ENCODE measurements around the gene CCDC194. TPM values are rescaled to one million over a fixed set of nuclear protein-coding genes. Genes with fewer than 3 reads are reported as not detected.

The CCDC194 gene
- total RNA-seq, 6 donors from 2014 or later = 0.83 to 2.2 (median 2.1) TPM; not detected in 3

DNA sequence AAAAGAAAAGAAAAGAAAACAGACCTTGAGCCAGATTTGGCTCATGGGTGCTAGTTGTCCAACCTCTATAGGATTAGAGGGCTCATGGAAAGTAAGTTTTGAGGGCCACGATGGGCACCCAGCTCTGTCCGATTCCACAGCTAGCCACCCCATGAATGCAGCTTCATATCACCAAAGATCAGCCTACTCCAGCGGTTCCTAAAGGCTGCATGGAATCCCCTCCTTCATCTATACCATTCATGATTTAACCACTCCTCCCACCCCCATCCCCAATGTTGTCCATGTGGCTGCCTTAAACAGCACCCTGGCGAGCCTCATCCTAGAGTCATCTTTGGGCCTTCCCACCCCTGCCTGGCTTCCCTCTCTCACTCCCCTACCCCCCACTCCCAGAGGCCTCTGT, 27.9 kb upstream of the CCDC194 start:
- no peak for TF ChIP-seq POLR2A (IDR thresholded peaks at IDR 0.05)
- no peak for TF ChIP-seq EP300 (IDR thresholded peaks at IDR 0.05)
- Histone ChIP-seq H3K4me1 (peaks cover 5 to 25% (median 11%) of the 10 kb centered on the region in 4 donors), H3K9me3 (no peaks in the 10 kb centered on the region), H3K27ac (no peak overlapping the region), H3K27me3 (no peaks in the 10 kb centered on the region), H3K36me3 (peaks cover 0 to 13% (median 8%) of the 10 kb centered on the region in 4 donors), H3K4me3 (no peak overlapping the region)
- DNase-seq = no peak
- WGBS, 2 donors = 95 to 100% methylated on average over 4 of the region's 4 CpGs
- ATAC-seq (ENCODE audit: low FRiP score in 2 of 2) = no peak

DNA sequence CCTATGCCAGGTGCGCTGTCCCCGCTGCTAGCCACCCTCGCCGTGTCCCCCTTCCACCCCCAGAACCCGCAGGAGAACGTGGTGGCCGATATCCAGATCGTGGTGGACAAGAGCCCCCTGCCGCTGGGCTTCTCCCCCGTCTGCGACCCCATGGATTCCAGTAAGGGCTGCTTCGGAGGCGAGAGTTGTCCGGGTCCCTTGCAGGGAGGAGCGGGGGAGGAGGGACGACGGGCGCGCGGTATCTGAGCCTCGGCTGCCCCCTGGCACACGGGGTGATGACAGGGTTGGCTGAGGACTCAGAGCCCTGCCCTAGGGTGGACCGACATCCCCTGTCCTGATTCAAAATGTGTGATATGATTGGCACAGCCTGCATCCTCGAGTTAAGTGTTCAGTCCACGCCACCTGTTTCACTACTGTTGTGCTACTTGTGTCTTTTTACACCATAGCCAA, 26.5 kb upstream of the CCDC194 start:
- peak overlapping the region; percentile 83 to 93 (median 90) for H3K4me3 ChIP-seq
- peaks cover 0 to 13% (median 8%) of the 10 kb centered on the region in 4 donors for H3K36me3 ChIP-seq
- TF ChIP-seq POLR2A (IDR thresholded peaks at IDR 0.05) (no peak), EP300 (IDR thresholded peaks at IDR 0.05) (no peak), POLR2AphosphoS5 (IDR thresholded peaks at IDR 0.05) (peak in 1 of 2 donors; percentile 29)
- TF ChIP-seq, protein P1, sequence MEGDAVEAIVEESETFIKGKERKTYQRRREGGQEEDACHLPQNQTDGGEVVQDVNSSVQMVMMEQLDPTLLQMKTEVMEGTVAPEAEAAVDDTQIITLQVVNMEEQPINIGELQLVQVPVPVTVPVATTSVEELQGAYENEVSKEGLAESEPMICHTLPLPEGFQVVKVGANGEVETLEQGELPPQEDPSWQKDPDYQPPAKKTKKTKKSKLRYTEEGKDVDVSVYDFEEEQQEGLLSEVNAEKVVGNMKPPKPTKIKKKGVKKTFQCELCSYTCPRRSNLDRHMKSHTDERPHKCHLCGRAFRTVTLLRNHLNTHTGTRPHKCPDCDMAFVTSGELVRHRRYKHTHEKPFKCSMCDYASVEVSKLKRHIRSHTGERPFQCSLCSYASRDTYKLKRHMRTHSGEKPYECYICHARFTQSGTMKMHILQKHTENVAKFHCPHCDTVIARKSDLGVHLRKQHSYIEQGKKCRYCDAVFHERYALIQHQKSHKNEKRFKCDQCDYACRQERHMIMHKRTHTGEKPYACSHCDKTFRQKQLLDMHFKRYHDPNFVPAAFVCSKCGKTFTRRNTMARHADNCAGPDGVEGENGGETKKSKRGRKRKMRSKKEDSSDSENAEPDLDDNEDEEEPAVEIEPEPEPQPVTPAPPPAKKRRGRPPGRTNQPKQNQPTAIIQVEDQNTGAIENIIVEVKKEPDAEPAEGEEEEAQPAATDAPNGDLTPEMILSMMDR (IDR thresholded peaks at IDR 0.05) = peak in 3 of 6 experiments; percentile 10 to 47 (median 30)
- no peaks in the 10 kb centered on the region for H3K27me3 ChIP-seq
- ATAC-seq (ENCODE audit: low FRiP score in 2 of 2) (peak; percentile 37 to 54), DNase-seq (peak; percentile 44 to 82)
- peak overlapping the region; percentile 68 to 93 (median 78) for H3K27ac ChIP-seq
- WGBS, 2 donors = 8 to 45% methylated on average over 2 to 12 of the region's 25 CpGs
- no peaks in the 10 kb centered on the region for H3K9me3 ChIP-seq
- peaks cover 5 to 25% (median 11%) of the 10 kb centered on the region in 4 donors for H3K4me1 ChIP-seq

DNA sequence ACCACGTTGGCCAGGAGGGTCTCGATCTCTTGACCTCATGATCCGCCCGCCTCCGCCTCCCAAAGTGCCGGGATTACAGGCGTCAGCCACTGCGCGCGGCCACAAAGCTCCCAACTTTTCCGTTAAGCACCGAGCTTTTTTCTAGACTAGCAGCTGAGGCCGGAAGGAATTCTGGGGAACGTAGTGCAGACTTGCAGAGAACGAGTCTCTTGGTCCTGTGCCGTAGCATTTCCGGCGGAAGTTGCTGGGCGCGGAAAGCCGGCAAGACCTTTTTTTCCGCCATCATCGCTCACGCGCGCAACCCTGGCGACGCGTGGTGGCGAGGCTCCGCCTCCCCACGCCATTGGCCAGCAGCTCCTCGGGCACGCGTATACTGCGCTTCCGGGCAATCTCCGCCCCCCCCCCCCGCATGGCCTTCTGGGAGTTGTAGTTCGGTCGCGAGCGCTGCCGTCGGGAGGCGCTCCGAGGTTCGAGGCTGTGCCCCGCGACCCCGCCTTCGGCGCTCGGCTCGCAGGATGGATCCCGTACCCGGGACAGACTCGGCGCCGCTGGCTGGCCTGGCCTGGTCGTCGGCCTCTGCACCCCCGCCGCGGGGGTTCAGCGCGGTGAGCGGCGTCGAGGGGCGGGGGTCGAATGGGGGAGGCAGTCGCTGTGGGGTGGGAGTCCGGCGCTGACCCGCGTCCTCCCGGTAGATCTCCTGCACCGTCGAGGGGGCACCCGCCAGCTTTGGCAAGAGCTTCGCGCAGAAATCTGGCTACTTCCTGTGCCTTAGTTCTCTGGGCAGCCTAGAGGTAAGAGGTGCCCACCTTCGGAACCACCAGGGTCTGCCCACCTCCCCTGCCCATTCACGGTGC, 25.9 kb upstream of the CCDC194 start, which contains the start of gene MVB12A:
MVB12A (plus strand) TSS at position 427 of the 854 bp plus-strand sequence; CDS start at position 516, 89 bp downstream.
- no peaks in the 10 kb centered on the region for H3K9me3 ChIP-seq
- TF ChIP-seq, protein P1 (IDR thresholded peaks at IDR 0.05) = no peak
- TF ChIP-seq EP300 (IDR thresholded peaks at IDR 0.05) (peak in 2 of 4 donors; percentile 46 to 61), POLR2A (IDR thresholded peaks at IDR 0.05) (peak in 2 of 4 donors; percentile 31 to 55), POLR2AphosphoS5 (IDR thresholded peaks at IDR 0.05) (peak; percentile 86 to 92)
- peak; percentile 98 to 100 for ATAC-seq (ENCODE audit: low FRiP score in 2 of 2)
- H3K27me3 ChIP-seq = no peaks in the 10 kb centered on the region
- WGBS, 2 donors = 1% methylated on average over 24 to 46 of the region's 85 CpGs
- peak; percentile 97 to 99 for DNase-seq
- peaks cover 5 to 22% (median 11%) of the 10 kb centered on the region in 4 donors for H3K4me1 ChIP-seq
- H3K27ac ChIP-seq = peak within 1 kb of the TSS; percentile 68 to 93 (median 78)
- H3K4me3 ChIP-seq = peak within 1 kb of the TSS; percentile 83 to 93 (median 90)
- H3K36me3 ChIP-seq = peaks cover 0 to 13% (median 8%) of the 10 kb centered on the region in 4 donors

DNA sequence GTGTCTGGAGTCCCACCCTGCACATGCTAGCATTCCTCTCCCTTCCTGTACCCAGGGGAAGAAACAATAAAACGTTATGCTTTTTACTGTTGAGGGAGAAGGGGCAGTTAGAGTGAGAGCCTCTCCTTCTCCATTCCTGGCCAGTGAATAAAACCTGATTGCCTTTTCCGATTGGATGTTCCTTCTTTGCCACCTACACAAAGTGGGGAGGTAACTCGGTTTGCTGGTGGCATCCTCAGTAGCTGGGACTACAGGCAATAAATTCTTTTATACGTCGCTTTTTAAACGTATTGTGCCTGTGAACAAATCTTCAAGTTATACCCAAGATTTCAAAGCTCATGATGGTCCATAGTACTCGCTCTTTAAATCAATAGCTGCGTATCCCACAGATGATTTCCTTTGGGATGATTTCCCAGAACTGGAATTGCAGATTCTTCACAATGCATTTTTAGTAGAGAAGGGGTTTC, 25.2 kb upstream of the CCDC194 start:
- Histone ChIP-seq H3K9me3 (no peaks in the 10 kb centered on the region), H3K4me3 (peak overlapping the region in 3 of 4 donors; percentile 83 to 93 (median 89)), H3K27ac (peak overlapping the region; percentile 32 to 93 (median 78)), H3K27me3 (no peaks in the 10 kb centered on the region), H3K4me1 (peaks cover 5 to 18% (median 11%) of the 10 kb centered on the region in 4 donors), H3K36me3 (peaks cover 0 to 13% (median 8%) of the 10 kb centered on the region in 4 donors)
- DNase-seq (no peak), ATAC-seq (ENCODE audit: low FRiP score in 2 of 2) (no peak)
- 31 to 33% methylated on average over 8 of the region's 8 CpGs for WGBS, 2 donors
- TF ChIP-seq EP300 (IDR thresholded peaks at IDR 0.05) = no peak

DNA sequence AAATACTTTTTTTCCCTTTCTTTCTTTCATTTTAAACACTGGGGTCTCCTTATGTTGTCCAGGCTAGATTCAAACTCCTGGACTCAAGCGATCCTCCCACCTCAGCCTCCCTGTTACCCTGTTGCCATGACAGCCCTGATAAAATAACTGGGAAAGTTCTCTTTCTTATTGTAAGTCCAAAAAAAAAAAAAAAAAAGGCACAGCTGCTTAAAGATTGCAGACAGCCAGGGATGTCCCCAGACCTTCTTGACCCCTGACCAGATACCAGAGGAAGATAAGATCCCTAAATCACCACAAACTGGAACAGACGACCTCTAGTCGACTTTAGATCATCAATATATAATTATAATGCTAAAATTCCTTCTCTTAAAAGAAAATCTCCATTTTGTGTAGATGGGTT, 24.7 kb upstream of the CCDC194 start:
- Histone ChIP-seq H3K27ac (peak overlapping the region in 2 of 4 donors; percentile 73 to 93), H3K4me1 (peaks cover 7 to 22% (median 12%) of the 10 kb centered on the region in 4 donors), H3K36me3 (peaks cover 0 to 10% (median 5%) of the 10 kb centered on the region in 4 donors), H3K9me3 (no peaks in the 10 kb centered on the region), H3K27me3 (no peaks in the 10 kb centered on the region), H3K4me3 (peak overlapping the region in 1 of 4 donors; percentile 83)
- DNase-seq (no peak), ATAC-seq (ENCODE audit: low FRiP score in 2 of 2) (no peak)
- 65 to 68% methylated on average over 3 of the region's 3 CpGs for WGBS, 2 donors
- TF ChIP-seq POLR2AphosphoS5 (IDR thresholded peaks at IDR 0.05) (no peak), POLR2A (IDR thresholded peaks at IDR 0.05) (no peak), EP300 (IDR thresholded peaks at IDR 0.05) (no peak)
- TF ChIP-seq, protein P1 (IDR thresholded peaks at IDR 0.05) = no peak

All from upper lobe of left lung (tissue), 6 donors.